Osteocyte (in vitro differentiated cells): ENCODE measurements around the gene CSAD. TPM values are rescaled to one million over a fixed set of nuclear protein-coding genes. Genes with fewer than 3 reads are reported as not detected.

Experiments
- DNase-seq: peaks from one replicate; pipeline ENCODE4 v3.0.0; 2021; ENCODE audit warnings: mixed read lengths; ENCODE audit not compliant: unreplicated experiment; ENCODE audit errors: extremely low spot score
- H3K27ac Mint-ChIP-seq: one replicate; pipeline ENCODE4 v1.8.0; 2021; ENCODE audit warnings: mild to moderate bottlenecking, mixed read lengths; ENCODE audit not compliant: unreplicated experiment
- H3K27me3 Mint-ChIP-seq: one replicate; pipeline ENCODE4 v1.8.0; 2021; ENCODE audit warnings: mixed read lengths; ENCODE audit not compliant: unreplicated experiment
- H3K36me3 Mint-ChIP-seq: one replicate; pipeline ENCODE4 v1.8.0; 2021; ENCODE audit warnings: mixed read lengths; ENCODE audit not compliant: unreplicated experiment
- H3K4me1 Mint-ChIP-seq: one replicate; pipeline ENCODE4 v1.8.0; 2021; ENCODE audit warnings: mixed read lengths; ENCODE audit not compliant: unreplicated experiment
- H3K4me3 Mint-ChIP-seq: one replicate; pipeline ENCODE4 v1.8.0; 2021; ENCODE audit warnings: mild to moderate bottlenecking, moderate library complexity, mixed read lengths; ENCODE audit not compliant: unreplicated experiment
- H3K9me3 Mint-ChIP-seq: one replicate; pipeline ENCODE4 v1.8.0; 2021; ENCODE audit warnings: mixed read lengths; ENCODE audit not compliant: unreplicated experiment
- total RNA-seq: library from RNA; stranded (reverse); gene quantifications from 2 replicates; pipeline ENCODE4 v1.2.1, GENCODE V29; 2021
- TF ChIP-seq, protein P1 (sequence below): fragments of 200-600 bp; sonication (generic); IDR thresholded peaks from 2 replicates; pipeline ENCODE4 v1.5.0; 2021; ENCODE audit warnings: antibody characterized with exemption, mild to moderate bottlenecking, moderate library complexity

The CSAD gene
- total RNA-seq, 1 donor from 2014 or later: 47.0 TPM

DNA sequence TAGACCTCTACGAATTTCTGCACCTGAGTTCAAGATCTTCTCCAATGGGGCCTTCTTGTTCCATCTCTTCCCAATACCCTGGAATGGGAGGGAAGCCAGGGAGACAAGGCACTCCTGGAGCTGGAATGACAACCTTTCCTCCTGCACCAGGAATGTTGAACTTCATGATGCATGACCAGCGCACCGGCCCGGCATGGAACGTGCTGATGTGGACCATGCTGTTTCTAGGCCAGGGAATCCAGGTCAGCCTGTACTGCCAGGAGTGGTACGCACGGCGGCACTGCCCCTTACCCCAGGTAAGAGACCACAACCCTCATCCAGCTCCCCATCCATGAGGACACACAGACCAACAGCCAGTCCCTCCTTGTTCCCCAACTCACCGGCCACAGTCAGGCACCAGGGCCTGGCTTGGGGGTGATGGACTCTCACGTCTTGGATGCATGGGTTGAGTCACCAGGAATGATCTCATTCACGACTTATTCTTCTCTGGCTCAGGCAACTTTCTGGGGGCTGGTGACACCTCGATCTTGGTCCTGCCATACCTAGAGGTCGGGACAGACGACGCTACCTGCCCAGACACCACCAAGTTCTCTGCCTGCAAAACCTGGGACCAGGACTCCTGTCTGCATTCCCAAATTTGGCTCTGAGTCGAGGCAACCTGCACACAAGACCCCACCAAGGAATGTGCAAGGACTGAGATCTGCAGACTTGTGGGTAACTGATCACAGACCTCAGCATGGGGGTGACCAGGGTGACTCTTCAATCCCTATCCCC is 57.0 kb downstream of the CSAD start:
- Mint-ChIP-seq H3K4me3 (no peak overlapping the region), H3K36me3 (no peaks in the 10 kb centered on the region), H3K27ac (no peak overlapping the region), H3K4me1 (peaks cover 10% of the 10 kb centered on the region), H3K27me3 (peaks cover 4% of the 10 kb centered on the region), H3K9me3 (no peaks in the 10 kb centered on the region)
- TF ChIP-seq, protein P1, sequence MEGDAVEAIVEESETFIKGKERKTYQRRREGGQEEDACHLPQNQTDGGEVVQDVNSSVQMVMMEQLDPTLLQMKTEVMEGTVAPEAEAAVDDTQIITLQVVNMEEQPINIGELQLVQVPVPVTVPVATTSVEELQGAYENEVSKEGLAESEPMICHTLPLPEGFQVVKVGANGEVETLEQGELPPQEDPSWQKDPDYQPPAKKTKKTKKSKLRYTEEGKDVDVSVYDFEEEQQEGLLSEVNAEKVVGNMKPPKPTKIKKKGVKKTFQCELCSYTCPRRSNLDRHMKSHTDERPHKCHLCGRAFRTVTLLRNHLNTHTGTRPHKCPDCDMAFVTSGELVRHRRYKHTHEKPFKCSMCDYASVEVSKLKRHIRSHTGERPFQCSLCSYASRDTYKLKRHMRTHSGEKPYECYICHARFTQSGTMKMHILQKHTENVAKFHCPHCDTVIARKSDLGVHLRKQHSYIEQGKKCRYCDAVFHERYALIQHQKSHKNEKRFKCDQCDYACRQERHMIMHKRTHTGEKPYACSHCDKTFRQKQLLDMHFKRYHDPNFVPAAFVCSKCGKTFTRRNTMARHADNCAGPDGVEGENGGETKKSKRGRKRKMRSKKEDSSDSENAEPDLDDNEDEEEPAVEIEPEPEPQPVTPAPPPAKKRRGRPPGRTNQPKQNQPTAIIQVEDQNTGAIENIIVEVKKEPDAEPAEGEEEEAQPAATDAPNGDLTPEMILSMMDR: no peak
- peak; percentile 68 for DNase-seq

DNA sequence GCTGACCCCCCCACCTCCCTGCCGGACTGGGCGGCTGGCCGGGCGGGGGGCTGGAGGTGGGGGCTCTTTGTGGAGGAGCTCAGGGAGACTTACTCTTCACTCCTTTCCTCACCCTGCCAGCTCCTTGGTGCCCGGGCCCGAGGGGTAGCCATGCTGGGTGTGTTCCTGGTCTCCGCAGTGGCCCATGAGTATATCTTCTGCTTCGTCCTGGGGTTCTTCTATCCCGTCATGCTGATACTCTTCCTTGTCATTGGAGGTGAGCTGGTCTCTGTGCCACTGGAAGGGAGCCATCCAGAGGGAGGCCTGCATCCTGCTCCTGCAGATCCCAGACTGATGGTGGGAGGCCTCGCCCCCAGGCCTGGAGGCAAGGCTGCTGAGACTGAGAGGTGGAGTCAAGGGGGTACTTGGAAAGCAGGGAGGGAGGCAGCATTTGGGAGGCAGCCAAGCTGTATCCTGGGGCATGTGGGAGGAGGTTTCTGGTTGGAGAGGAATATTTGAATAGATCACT is 57.7 kb downstream of the CSAD start:
- Mint-ChIP-seq H3K9me3 (no peaks in the 10 kb centered on the region), H3K27me3 (peaks cover 4% of the 10 kb centered on the region), H3K4me3 (no peak overlapping the region), H3K36me3 (no peaks in the 10 kb centered on the region), H3K4me1 (peaks cover 10% of the 10 kb centered on the region), H3K27ac (no peak overlapping the region)
- peak; percentile 77 for DNase-seq
- TF ChIP-seq, protein P1: no peak

DNA sequence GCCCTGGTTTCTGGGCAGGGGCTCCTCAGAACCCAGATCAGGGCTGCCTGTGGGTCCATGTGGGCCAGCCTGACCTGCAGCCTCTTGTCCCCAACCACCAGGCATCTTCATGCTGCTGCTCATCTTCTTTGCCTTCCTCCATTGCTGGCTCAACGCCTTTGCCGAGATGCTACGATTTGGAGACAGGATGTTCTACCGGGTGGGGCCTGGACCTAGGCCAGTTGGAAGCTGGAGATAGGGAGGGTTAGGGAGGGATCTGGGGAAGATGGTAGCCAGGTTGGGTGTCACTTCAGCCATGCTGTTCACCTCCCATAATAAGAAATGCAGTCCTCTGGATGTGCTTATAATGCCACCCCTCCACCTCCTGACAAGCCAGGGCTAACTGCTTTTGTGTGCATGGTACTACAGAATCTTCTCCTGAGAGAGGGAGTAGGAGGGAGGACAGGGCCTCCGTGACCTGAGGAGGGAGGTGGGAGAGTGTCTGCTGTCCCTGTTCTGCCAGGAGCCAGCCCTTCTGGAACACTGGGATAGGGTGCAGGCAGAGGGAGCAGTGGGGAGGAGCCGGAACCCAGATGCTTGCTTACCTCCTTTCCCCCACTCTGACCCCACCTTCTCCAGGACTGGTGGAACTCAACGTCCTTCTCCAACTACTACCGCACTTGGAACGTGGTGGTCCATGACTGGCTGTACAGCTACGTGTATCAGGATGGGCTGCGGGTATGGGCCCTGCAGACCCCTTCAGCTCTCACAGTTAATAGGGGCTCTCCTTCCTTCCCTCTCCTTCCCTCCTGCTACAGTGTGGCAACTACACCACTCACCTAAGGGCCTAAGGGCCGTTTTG is 59.8 kb downstream of the CSAD start:
- Mint-ChIP-seq H3K27me3 (no peaks in the 10 kb centered on the region), H3K4me3 (no peak overlapping the region), H3K36me3 (no peaks in the 10 kb centered on the region), H3K27ac (no peak overlapping the region), H3K4me1 (peaks cover 10% of the 10 kb centered on the region), H3K9me3 (no peaks in the 10 kb centered on the region)
- peak; percentile 63 for DNase-seq
- TF ChIP-seq, protein P1: no peak

DNA sequence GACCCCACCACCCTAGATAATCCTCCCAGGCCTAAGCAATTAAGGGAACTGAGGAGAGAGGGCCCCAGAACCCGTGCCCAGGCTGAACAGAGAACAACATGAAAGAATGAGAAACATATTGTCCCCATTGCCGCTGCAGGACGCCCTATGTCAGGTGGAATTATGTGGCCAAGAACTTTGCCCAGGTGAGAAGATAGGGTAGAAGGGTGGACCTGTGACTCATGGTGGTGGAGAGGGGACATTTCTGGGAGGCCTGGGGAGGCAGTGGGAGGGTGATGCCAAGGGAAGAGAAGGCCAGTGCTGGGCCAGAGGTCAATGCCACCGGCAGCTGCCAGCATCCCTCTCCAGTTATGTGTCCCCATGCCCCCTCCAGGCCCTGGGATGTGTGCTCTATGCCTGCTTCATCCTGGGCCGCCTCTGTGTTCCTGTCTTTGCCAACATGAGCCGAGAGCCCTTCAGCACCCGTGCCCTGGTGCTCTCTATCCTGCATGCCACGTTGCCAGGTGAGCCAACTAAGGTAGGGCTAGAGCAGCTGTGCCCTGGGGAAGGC is 61.9 kb downstream of the CSAD start:
- no peak overlapping the region for H3K4me3 Mint-ChIP-seq
- no peak overlapping the region for H3K27ac Mint-ChIP-seq
- H3K9me3 Mint-ChIP-seq: no peaks in the 10 kb centered on the region
- TF ChIP-seq, protein P1: no peak
- H3K4me1 Mint-ChIP-seq: peaks cover 6% of the 10 kb centered on the region
- no peaks in the 10 kb centered on the region for H3K27me3 Mint-ChIP-seq
- H3K36me3 Mint-ChIP-seq: no peaks in the 10 kb centered on the region
- peak; percentile 68 for DNase-seq
